ENCODE data around the gene GAS2L2. TPM values are rescaled to one million over a fixed set of nuclear protein-coding genes. Genes with fewer than 3 reads are reported as not detected.

The GAS2L2 gene
- total RNA-seq, 2 donors from 2014 or later = 0.09 TPM; not detected in 1

GRCh38 chr17:35774499-35774898, 21.5 kb upstream of the GAS2L2 start:
- Histone ChIP-seq H3K9ac (ENCODE audit: extremely low read depth, low read length, poor library complexity, severe bottlenecking) (no peak overlapping the region), H3K4me3 (ENCODE audit: low read length) (no peak overlapping the region), H3K36me3 (ENCODE audit: control insufficient read depth, insufficient read depth, low read length) (no peaks in the 10 kb centered on the region), H3K27ac (ENCODE audit: low read depth, low read length) (peak overlapping the region; percentile 52), H3K27me3 (ENCODE audit: control insufficient read depth, insufficient read depth, low read length, poor library complexity, severe bottlenecking) (no peaks in the 10 kb centered on the region), H3K4me1 (ENCODE audit: control insufficient read depth, insufficient read depth, low read length) (no peaks in the 10 kb centered on the region), H3K9me3 (ENCODE audit: control insufficient read depth, low read length) (no peaks in the 10 kb centered on the region)
- Mint-ChIP-seq H3K4me3 (no peak overlapping the region), H3K4me1 (peaks cover 11% of the 10 kb centered on the region), H3K36me3 (ENCODE audit: low read depth) (no peaks in the 10 kb centered on the region), H3K27ac (no peak overlapping the region), H3K27me3 (ENCODE audit: insufficient read depth) (peaks cover 5% of the 10 kb centered on the region), H3K9me3 (no peaks in the 10 kb centered on the region)
- peak; percentile 60 for DNase-seq
- 87% methylated on average over 5 of the region's 5 CpGs; no CpG with 5 or more reads in 1 of the 2 experiments for WGBS, 2 experiments (ENCODE audit: insufficient coverage in 1 of 2, insufficient read length in 1 of 2)
- no peak for TF ChIP-seq CTCF (conservative IDR thresholded peaks at IDR 0.05)

GRCh38 chr17:35773679-35774425, 20.8 kb upstream of the GAS2L2 start:
- H3K9ac ChIP-seq (ENCODE audit: extremely low read depth, low read length, poor library complexity, severe bottlenecking) = no peak overlapping the region
- no peak overlapping the region for H3K4me3 Mint-ChIP-seq
- H3K4me1 ChIP-seq (ENCODE audit: control insufficient read depth, insufficient read depth, low read length) = no peaks in the 10 kb centered on the region

GRCh38 chr17:35773129-35773528, 20.1 kb upstream of the GAS2L2 start:
- peaks cover 11% of the 10 kb centered on the region for H3K4me1 Mint-ChIP-seq
- TF ChIP-seq CTCF (conservative IDR thresholded peaks at IDR 0.05) = no peak
- WGBS, 2 experiments (ENCODE audit: insufficient coverage in 1 of 2, insufficient read length in 1 of 2) = 93 to 95% methylated on average over 17 to 20 of the region's 20 CpGs
- no peaks in the 10 kb centered on the region for H3K9me3 Mint-ChIP-seq
- DNase-seq = no peak
- no peak overlapping the region for H3K4me3 ChIP-seq (ENCODE audit: low read length)
- no peak overlapping the region for H3K27ac ChIP-seq (ENCODE audit: low read depth, low read length)
- no peaks in the 10 kb centered on the region for H3K9me3 ChIP-seq (ENCODE audit: control insufficient read depth, low read length)
- peaks cover 13% of the 10 kb centered on the region for H3K27me3 Mint-ChIP-seq (ENCODE audit: insufficient read depth)
- no peaks in the 10 kb centered on the region for H3K36me3 Mint-ChIP-seq (ENCODE audit: low read depth)
- H3K9ac ChIP-seq (ENCODE audit: extremely low read depth, low read length, poor library complexity, severe bottlenecking) = no peak overlapping the region
- H3K27ac Mint-ChIP-seq = no peak overlapping the region
- H3K4me3 Mint-ChIP-seq = no peak overlapping the region
- H3K4me1 ChIP-seq (ENCODE audit: control insufficient read depth, insufficient read depth, low read length) = no peaks in the 10 kb centered on the region
- no peaks in the 10 kb centered on the region for H3K36me3 ChIP-seq (ENCODE audit: control insufficient read depth, insufficient read depth, low read length)
- no peaks in the 10 kb centered on the region for H3K27me3 ChIP-seq (ENCODE audit: control insufficient read depth, insufficient read depth, low read length, poor library complexity, severe bottlenecking)

More at GRCh38 chr17:35773679-35774425, 20.8 kb upstream of the GAS2L2 start:
- DNase-seq = peak; percentile 59
- peaks cover 7% of the 10 kb centered on the region for H3K27me3 Mint-ChIP-seq (ENCODE audit: insufficient read depth)
- no peaks in the 10 kb centered on the region for H3K36me3 Mint-ChIP-seq (ENCODE audit: low read depth)
- Histone ChIP-seq H3K27me3 (ENCODE audit: control insufficient read depth, insufficient read depth, low read length, poor library complexity, severe bottlenecking) (no peaks in the 10 kb centered on the region), H3K27ac (ENCODE audit: low read depth, low read length) (peak overlapping the region; percentile 52), H3K36me3 (ENCODE audit: control insufficient read depth, insufficient read depth, low read length) (no peaks in the 10 kb centered on the region), H3K9me3 (ENCODE audit: control insufficient read depth, low read length) (no peaks in the 10 kb centered on the region), H3K4me3 (ENCODE audit: low read length) (no peak overlapping the region)
- no peaks in the 10 kb centered on the region for H3K9me3 Mint-ChIP-seq
- 91 to 92% methylated on average over 8 to 10 of the region's 10 CpGs for WGBS, 2 experiments (ENCODE audit: insufficient coverage in 1 of 2, insufficient read length in 1 of 2)
- TF ChIP-seq CTCF (conservative IDR thresholded peaks at IDR 0.05) = no peak
- H3K27ac Mint-ChIP-seq = peak overlapping the region; percentile 75
- H3K4me1 Mint-ChIP-seq = peaks cover 11% of the 10 kb centered on the region
